GM12865 (cell line): Measurements from ENCODE around the gene PRKCA.

Experiments used
- DNase-seq: peaks from one replicate; pipeline ENCODE4 v3.0.0; 2010; ENCODE audit warnings: low read depth
- H3K4me3 ChIP-seq: 2 replicates; pipeline ENCODE4 v1.5.1; 2011; ENCODE audit warnings: mild to moderate bottlenecking, low read depth, low read length, control low read depth
- CTCF ChIP-seq: IDR thresholded peaks from 2 replicates; pipeline ENCODE4 v1.5.1; 2011; ENCODE audit warnings: low read length, control low read depth, low read depth, inconsistent platforms; ENCODE audit not compliant: insufficient read depth; ENCODE audit errors: missing control alignments

The PRKCA gene

GRCh38 chr17:66817750-66818149 lies 515.3 kb downstream of the PRKCA start:
- no peak for TF ChIP-seq CTCF
- no peak overlapping the region for H3K4me3 ChIP-seq
- DNase-seq, result no peak

GRCh38 chr17:66819466-66819865 lies 517.1 kb downstream of the PRKCA start:
- no peak for TF ChIP-seq CTCF
- no peak overlapping the region for H3K4me3 ChIP-seq
- no peak for DNase-seq

GRCh38 chr17:66822009-66822408 lies 519.6 kb downstream of the PRKCA start:
- no peak for TF ChIP-seq CTCF
- DNase-seq, result no peak
- H3K4me3 ChIP-seq, result no peak overlapping the region

- no peak for DNase-seq
- TF ChIP-seq CTCF, result no peak
- H3K4me3 ChIP-seq, result no peak overlapping the region
Observed at GRCh38 chr17:66826856-66827255, 524.4 kb downstream of the PRKCA start.

GRCh38 chr17:66829386-66829864 lies 527.0 kb downstream of the PRKCA start:
- peak; percentile 13 for DNase-seq
- TF ChIP-seq CTCF, result no peak
- no peak overlapping the region for H3K4me3 ChIP-seq

GRCh38 chr17:66829883-66830282 lies 527.5 kb downstream of the PRKCA start:
- no peak for TF ChIP-seq CTCF
- no peak for DNase-seq
- no peak overlapping the region for H3K4me3 ChIP-seq

GRCh38 chr17:66830451-66830850 lies 528.0 kb downstream of the PRKCA start:
- no peak overlapping the region for H3K4me3 ChIP-seq
- TF ChIP-seq CTCF, result no peak
- DNase-seq, result no peak
